ENCODE data around the gene CLIC5. TPM values are rescaled to one million over a fixed set of nuclear protein-coding genes. Genes with fewer than 3 reads are reported as not detected.

CLIC5 gene
- total RNA-seq, 2 donors from 2014 or later: 2.2 to 2.6 TPM

- H3K36me3 ChIP-seq: no peaks in the 10 kb centered on the region
- H3K9me3 ChIP-seq: no peaks in the 10 kb centered on the region
- no peak overlapping the region for H3K4me3 ChIP-seq
- DNase-seq (ENCODE audit: low spot score): no peak
- no peaks in the 10 kb centered on the region for H3K27me3 ChIP-seq (replicated peaks; ENCODE audit: insufficient read depth)
- ATAC-seq (ENCODE audit: insufficient number of reproducible peaks, low FRiP score, low read depth): no peak
- no peaks in the 10 kb centered on the region for H3K4me1 ChIP-seq (ENCODE audit: control insufficient read depth in 1 of 2, low read depth in 2 of 2)
- H3K27ac ChIP-seq: no peak overlapping the region
- no peak for TF ChIP-seq CTCF (IDR thresholded peaks at IDR 0.05)
Measured at GRCh38 chr6:45986746-45987274, 28.9 kb downstream of the CLIC5 start.

GRCh38 chr6:45984788-45985425, 30.8 kb downstream of the CLIC5 start:
- no peaks in the 10 kb centered on the region for H3K27me3 ChIP-seq (replicated peaks; ENCODE audit: insufficient read depth)
- no peaks in the 10 kb centered on the region for H3K36me3 ChIP-seq
- no peak for DNase-seq (ENCODE audit: low spot score)
- ATAC-seq (ENCODE audit: insufficient number of reproducible peaks, low FRiP score, low read depth): no peak
- no peak overlapping the region for H3K4me3 ChIP-seq
- no peak overlapping the region for H3K27ac ChIP-seq
- H3K9me3 ChIP-seq: no peaks in the 10 kb centered on the region
- no peaks in the 10 kb centered on the region for H3K4me1 ChIP-seq (ENCODE audit: control insufficient read depth in 1 of 2, low read depth in 2 of 2)
- no peak for TF ChIP-seq CTCF (IDR thresholded peaks at IDR 0.05)

GRCh38 chr6:45984347-45984746, 31.3 kb downstream of the CLIC5 start:
- no peak for TF ChIP-seq CTCF (IDR thresholded peaks at IDR 0.05)
- H3K9me3 ChIP-seq: no peaks in the 10 kb centered on the region
- no peak overlapping the region for H3K4me3 ChIP-seq
- ATAC-seq (ENCODE audit: insufficient number of reproducible peaks, low FRiP score, low read depth): no peak
- H3K4me1 ChIP-seq (ENCODE audit: control insufficient read depth in 1 of 2, low read depth in 2 of 2): no peaks in the 10 kb centered on the region
- H3K27ac ChIP-seq: no peak overlapping the region
- H3K36me3 ChIP-seq: no peaks in the 10 kb centered on the region
- DNase-seq (ENCODE audit: low spot score): no peak
- no peaks in the 10 kb centered on the region for H3K27me3 ChIP-seq (replicated peaks; ENCODE audit: insufficient read depth)

- no peaks in the 10 kb centered on the region for H3K9me3 ChIP-seq
- no peaks in the 10 kb centered on the region for H3K27me3 ChIP-seq (replicated peaks; ENCODE audit: insufficient read depth)
- H3K4me1 ChIP-seq (ENCODE audit: control insufficient read depth in 1 of 2, low read depth in 2 of 2): no peaks in the 10 kb centered on the region
- no peak for DNase-seq (ENCODE audit: low spot score)
- H3K36me3 ChIP-seq: no peaks in the 10 kb centered on the region
- H3K4me3 ChIP-seq: no peak overlapping the region
- TF ChIP-seq CTCF (IDR thresholded peaks at IDR 0.05): no peak
- no peak overlapping the region for H3K27ac ChIP-seq
- ATAC-seq (ENCODE audit: insufficient number of reproducible peaks, low FRiP score, low read depth): no peak
Measured at GRCh38 chr6:45983062-45983461, 32.6 kb downstream of the CLIC5 start.

- no peaks in the 10 kb centered on the region for H3K4me1 ChIP-seq (ENCODE audit: control insufficient read depth in 1 of 2, low read depth in 2 of 2)
- DNase-seq (ENCODE audit: low spot score) (no peak), ATAC-seq (ENCODE audit: insufficient number of reproducible peaks, low FRiP score, low read depth) (no peak)
- no peak overlapping the region for H3K27ac ChIP-seq
- H3K27me3 ChIP-seq (replicated peaks; ENCODE audit: insufficient read depth): no peaks in the 10 kb centered on the region
- no peak overlapping the region for H3K4me3 ChIP-seq
- no peaks in the 10 kb centered on the region for H3K36me3 ChIP-seq
- TF ChIP-seq CTCF (IDR thresholded peaks at IDR 0.05): no peak
- no peaks in the 10 kb centered on the region for H3K9me3 ChIP-seq
Measured at GRCh38 chr6:45982280-45983036, 33.2 kb downstream of the CLIC5 start.

Data from thoracic aorta (tissue), 2 donors.